Trophoblast cell (in vitro differentiated cells and primary cell): Measurements from ENCODE around the gene CCNF.

Experiments
- DNase-seq, 2 donors: peaks; one replicate each; pipeline ENCODE4 v3.0.0-alpha.2; 2016
- H2AFZ ChIP-seq: 2 replicates; pipeline ENCODE4 v1.6.1; 2013; ENCODE audit warnings: low read length, moderate library complexity, mild to moderate bottlenecking; ENCODE audit not compliant: insufficient read depth, poor library complexity
- H2AK5ac ChIP-seq: 2 replicates; pipeline ENCODE4 v1.6.1; 2013; ENCODE audit warnings: mild to moderate bottlenecking, low read length
- H2BK120ac ChIP-seq: 2 replicates; pipeline ENCODE4 v1.6.1; 2013; ENCODE audit warnings: low read length, mild to moderate bottlenecking, moderate library complexity; ENCODE audit not compliant: insufficient read depth, poor library complexity
- H2BK12ac ChIP-seq: 2 replicates; pipeline ENCODE4 v1.6.1; 2013; ENCODE audit warnings: mild to moderate bottlenecking, low read length, moderate library complexity
- H2BK5ac ChIP-seq: 2 replicates; pipeline ENCODE4 v1.6.1; 2013; ENCODE audit warnings: low read length, low read depth, moderate library complexity, mild to moderate bottlenecking; ENCODE audit not compliant: poor library complexity
- H3K14ac ChIP-seq: 2 replicates; pipeline ENCODE4 v1.6.1; 2013; ENCODE audit warnings: mild to moderate bottlenecking, low read length
- H3K18ac ChIP-seq: 2 replicates; pipeline ENCODE4 v1.6.1; 2013; ENCODE audit warnings: mild to moderate bottlenecking, low read length
- H3K23ac ChIP-seq: 2 replicates; pipeline ENCODE4 v1.6.1; 2013; ENCODE audit warnings: low read length
- H3K27ac ChIP-seq: 2 replicates; pipeline ENCODE4 v1.5.1; 2013; ENCODE audit warnings: low read depth, mild to moderate bottlenecking, inconsistent platforms, low read length, moderate library complexity
- H3K27me3 ChIP-seq: 2 replicates; pipeline ENCODE4 v1.6.1; 2013; ENCODE audit warnings: inconsistent platforms, mild to moderate bottlenecking, low read length, moderate library complexity; ENCODE audit not compliant: insufficient read depth
- H3K36me3 ChIP-seq, 2 experiments: 1 replicate in 1 of 2; 2 replicates in 1 of 2; pipeline ENCODE4 v1.6.1; 2013; ENCODE audit warnings: low read length in 2 of 2, mild to moderate bottlenecking in 2 of 2, moderate library complexity in 1 of 2; ENCODE audit not compliant: insufficient read depth in 2 of 2, control insufficient read depth in 1 of 2
- H3K4ac ChIP-seq: 2 replicates; pipeline ENCODE4 v1.6.1; 2013; ENCODE audit warnings: low read depth, mild to moderate bottlenecking, low read length, moderate library complexity
- H3K4me1 ChIP-seq, 2 experiments: 1 replicate in 1 of 2; 2 replicates in 1 of 2; pipeline ENCODE4 v1.6.1; 2013; ENCODE audit warnings: low read length in 2 of 2, mild to moderate bottlenecking in 2 of 2, moderate library complexity in 1 of 2; ENCODE audit not compliant: insufficient read depth in 2 of 2, control insufficient read depth in 1 of 2
- H3K4me2 ChIP-seq: 2 replicates; pipeline ENCODE4 v1.6.1; 2013; ENCODE audit warnings: inconsistent platforms, mild to moderate bottlenecking, low read length, moderate library complexity
- H3K4me3 ChIP-seq: 2 replicates; pipeline ENCODE4 v1.5.1; 2013; ENCODE audit warnings: mild to moderate bottlenecking, low read depth, low read length, inconsistent platforms
- H3K79me1 ChIP-seq: one replicate; pipeline ENCODE4 v1.6.1; 2013; ENCODE audit warnings: low read length
- H3K79me2 ChIP-seq: 2 replicates; pipeline ENCODE4 v1.6.1; 2013; ENCODE audit warnings: low read length, mild to moderate bottlenecking; ENCODE audit not compliant: control insufficient read depth, insufficient read depth, poor library complexity
- H3K9ac ChIP-seq: 2 replicates; pipeline ENCODE4 v1.6.1; 2013; ENCODE audit warnings: mild to moderate bottlenecking, low read length
- H3K9me3 ChIP-seq: 2 replicates; pipeline ENCODE4 v1.6.1; 2013; ENCODE audit warnings: low read depth, mild to moderate bottlenecking, control low read depth, inconsistent platforms, low read length; ENCODE audit not compliant: insufficient read depth
- H4K12ac ChIP-seq: 2 replicates; pipeline ENCODE4 v1.6.1; 2013; ENCODE audit warnings: low read depth, mild to moderate bottlenecking, low read length, moderate library complexity
- H4K8ac ChIP-seq: 2 replicates; pipeline ENCODE4 v1.6.1; 2013; ENCODE audit warnings: low read depth, mild to moderate bottlenecking, low read length, moderate library complexity
- H4K91ac ChIP-seq: one replicate; pipeline ENCODE4 v1.6.1; 2013; ENCODE audit warnings: low read depth, mild to moderate bottlenecking, low read length, moderate library complexity
- WGBS: extraction: QIAGEN DNeasy Blood & Tissue Kit; methylation state at CpG from one replicate; pipeline ENCODE4 v1.1.7; 2013; ENCODE audit warnings: missing lambda C conversion rate; ENCODE audit not compliant: insufficient read length, insufficient coverage; ENCODE audit errors: extremely low coverage; 5-methylcytosine and 5-hydroxymethylcytosine counted together

CCNF gene

DNA sequence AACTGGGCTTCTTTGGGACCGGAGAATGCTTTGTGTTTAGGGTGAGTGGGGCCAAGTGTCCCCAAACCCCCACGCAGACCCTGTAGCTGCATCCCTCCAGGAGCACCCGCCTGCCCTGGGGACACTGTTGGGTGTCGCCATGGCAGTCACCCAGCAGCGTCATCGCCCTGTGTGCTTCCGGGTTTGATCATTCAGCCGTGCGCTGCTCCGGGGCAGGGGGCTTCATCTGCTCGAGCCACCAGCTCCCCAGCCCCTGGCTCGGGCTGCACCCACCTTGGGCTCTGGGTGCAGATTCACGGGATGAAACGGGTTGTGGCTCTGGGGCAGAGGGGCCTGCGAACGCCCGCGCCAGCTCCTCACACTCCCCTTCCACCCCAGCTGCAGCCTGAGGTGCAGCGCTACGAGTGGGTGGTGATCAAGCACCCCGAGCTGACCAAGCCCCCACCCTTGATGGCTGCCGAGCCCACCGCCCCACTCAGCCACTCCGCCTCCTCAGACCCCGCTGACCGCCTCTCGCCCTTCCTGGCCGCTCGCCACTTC, 70.7 kb downstream of the CCNF start:
- Histone ChIP-seq H4K8ac (no peak overlapping the region), H3K4me2 (no peak overlapping the region), H3K23ac (no peak overlapping the region), H3K18ac (no peak overlapping the region), H2BK5ac (no peak overlapping the region), H2BK120ac (no peak overlapping the region), H3K27ac (no peak overlapping the region), H3K79me2 (no peaks in the 10 kb centered on the region), H3K79me1 (no peaks in the 10 kb centered on the region), H4K91ac (no peak overlapping the region), H2BK12ac (no peak overlapping the region), H3K4ac (no peak overlapping the region), H3K14ac (no peak overlapping the region), H3K9ac (no peak overlapping the region), H3K36me3 (peaks cover 17 to 20% of the 10 kb centered on the region in 2 experiments), H3K4me1 (peaks cover 2 to 3% of the 10 kb centered on the region in 2 experiments), H3K4me3 (no peak overlapping the region), H2AK5ac (no peak overlapping the region), H3K27me3 (no peaks in the 10 kb centered on the region), H4K12ac (no peak overlapping the region), H2AFZ (no peak overlapping the region), H3K9me3 (no peaks in the 10 kb centered on the region)
- WGBS: no CpG with 5 or more reads among the region's 29 CpGs
- DNase-seq: no peak

DNA sequence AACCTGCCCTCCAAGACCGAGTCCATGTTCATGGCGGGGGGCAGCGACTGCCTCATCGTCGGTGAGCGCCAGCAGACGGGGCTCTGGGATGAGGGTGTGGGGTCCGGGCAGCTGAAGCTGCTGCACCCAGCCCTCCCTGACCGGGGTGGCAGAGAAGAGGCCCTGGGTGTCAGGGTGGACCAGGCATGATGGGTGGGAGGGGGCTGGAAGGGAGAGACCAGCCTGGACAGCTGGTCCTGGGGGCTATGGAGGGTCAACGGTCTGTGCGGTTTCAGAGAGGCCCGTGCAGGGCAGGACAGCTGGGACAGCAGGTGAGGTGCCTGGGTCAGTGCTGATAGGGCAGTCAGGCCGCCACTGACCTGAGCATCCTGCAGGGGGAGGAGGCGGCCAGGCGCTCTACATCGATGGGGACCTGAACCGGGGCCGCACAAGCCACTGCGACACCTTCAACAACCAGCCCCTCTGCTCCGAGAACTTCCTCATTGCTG, 71.2 kb downstream of the CCNF start:
- H2AK5ac ChIP-seq: no peak overlapping the region
- DNase-seq: no peak
- H3K27me3 ChIP-seq: no peaks in the 10 kb centered on the region
- H2BK5ac ChIP-seq: no peak overlapping the region
- no peak overlapping the region for H3K14ac ChIP-seq
- H4K91ac ChIP-seq: no peak overlapping the region
- H3K79me1 ChIP-seq: no peaks in the 10 kb centered on the region
- no peak overlapping the region for H3K4me2 ChIP-seq
- H3K79me2 ChIP-seq: no peaks in the 10 kb centered on the region
- H3K23ac ChIP-seq: no peak overlapping the region
- no peak overlapping the region for H3K4ac ChIP-seq
- H3K36me3 ChIP-seq: peaks cover 17 to 20% of the 10 kb centered on the region in 2 experiments
- no CpG with 5 or more reads among the region's 20 CpGs for WGBS
- no peak overlapping the region for H3K18ac ChIP-seq
- no peak overlapping the region for H2BK120ac ChIP-seq
- H3K9me3 ChIP-seq: no peaks in the 10 kb centered on the region
- H3K27ac ChIP-seq: no peak overlapping the region
- H3K9ac ChIP-seq: no peak overlapping the region
- H2AFZ ChIP-seq: no peak overlapping the region
- H4K8ac ChIP-seq: no peak overlapping the region
- H4K12ac ChIP-seq: no peak overlapping the region
- H3K4me1 ChIP-seq: peaks cover 2 to 3% of the 10 kb centered on the region in 2 experiments
- H3K4me3 ChIP-seq: no peak overlapping the region
- no peak overlapping the region for H2BK12ac ChIP-seq

DNA sequence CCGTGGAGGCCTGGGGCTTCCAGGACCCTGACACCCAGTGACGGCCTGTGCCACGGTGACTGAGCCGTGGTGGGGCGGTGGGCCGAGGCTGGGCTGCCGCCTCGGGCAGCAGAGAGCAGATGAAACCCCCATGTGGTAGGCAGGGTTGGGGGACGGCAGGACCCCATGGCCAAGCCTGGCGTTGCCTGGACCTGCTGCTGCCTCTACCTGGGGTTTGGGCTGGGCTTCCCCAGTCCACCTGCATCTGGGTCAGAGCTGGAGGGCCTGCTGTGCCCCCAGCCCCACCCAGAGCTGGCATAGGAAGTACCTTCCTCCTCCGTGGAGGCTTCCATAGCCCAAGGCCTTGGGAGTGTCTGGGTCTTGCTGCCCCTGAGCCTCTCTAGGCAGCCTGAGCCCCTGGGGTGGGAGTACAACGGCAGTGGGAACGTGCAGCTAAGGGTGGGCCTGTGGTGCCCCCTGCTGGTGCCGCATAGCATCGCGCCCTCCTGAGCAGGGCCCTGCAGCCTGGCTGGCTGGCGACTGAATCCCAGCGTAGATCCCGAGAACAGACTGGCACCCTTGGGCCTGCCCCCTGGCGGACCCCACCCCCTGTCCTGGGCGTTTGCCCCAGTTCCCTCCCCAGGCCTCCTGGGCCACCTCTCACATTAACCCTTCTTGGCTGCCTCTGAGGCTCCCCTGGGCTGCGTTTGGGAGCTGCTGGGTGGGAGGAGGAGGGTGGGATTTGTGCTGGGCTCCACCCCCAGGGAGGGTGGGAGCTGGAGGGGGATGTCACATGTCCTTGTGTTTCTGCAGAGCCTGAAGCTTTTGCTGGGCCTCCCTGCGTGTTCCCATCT, 71.9 kb downstream of the CCNF start:
- H3K4me2 ChIP-seq: peak overlapping the region; percentile 82

DNA sequence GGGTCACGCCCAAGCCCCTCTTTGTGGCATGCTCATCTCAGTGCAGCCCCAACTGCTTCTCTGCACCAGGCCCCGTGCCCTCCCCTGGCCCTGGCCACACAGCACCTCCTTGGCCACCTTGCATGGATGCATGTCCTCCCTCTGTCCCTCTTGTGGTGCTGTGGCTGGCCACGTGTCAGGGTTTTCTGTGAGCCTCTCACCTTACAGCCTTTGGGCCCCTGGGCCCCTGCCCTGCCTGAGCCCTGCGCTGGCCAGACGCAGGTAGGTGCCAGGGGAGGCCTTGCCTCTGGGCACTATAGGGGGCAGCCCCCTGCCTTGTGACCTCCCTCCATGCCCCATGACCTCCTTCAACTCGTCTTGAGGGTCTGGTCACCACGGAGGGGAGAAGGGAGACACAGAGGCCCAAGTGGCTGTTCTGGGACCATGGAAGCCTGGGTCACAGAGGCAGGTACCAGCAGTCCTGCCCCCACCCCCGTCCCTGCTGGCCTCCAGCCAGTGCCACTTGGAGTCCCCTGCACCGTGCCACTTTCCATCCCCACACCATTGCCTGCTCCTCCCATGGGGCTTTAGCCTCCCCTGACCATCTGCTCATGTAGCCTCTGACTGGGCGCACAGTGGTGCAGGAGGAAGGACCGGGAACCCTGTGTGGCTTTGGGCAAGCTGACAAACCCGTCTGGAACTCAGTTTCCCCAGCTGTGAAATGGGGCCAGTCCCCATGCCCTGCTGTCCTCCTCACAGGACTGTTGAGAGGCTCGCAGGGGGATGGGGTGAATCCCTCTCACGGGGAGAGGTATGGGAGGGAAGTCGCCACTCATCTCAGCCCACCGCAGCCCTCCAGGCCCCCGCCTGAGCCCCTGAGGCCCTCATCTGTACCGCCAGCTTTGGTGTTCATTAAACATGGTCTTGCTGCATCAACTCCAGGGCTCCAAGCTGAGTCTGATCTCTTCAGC, 73.0 kb downstream of the CCNF start:
- no peak overlapping the region for H2BK120ac ChIP-seq
- no peak overlapping the region for H3K4ac ChIP-seq
- H4K91ac ChIP-seq: no peak overlapping the region
- H3K18ac ChIP-seq: no peak overlapping the region
- H2BK12ac ChIP-seq: no peak overlapping the region
- H3K79me2 ChIP-seq: no peaks in the 10 kb centered on the region
- H3K4me1 ChIP-seq: peaks cover under 1 to 3% of the 10 kb centered on the region in 2 experiments
- H4K8ac ChIP-seq: no peak overlapping the region
- no peak overlapping the region for H3K4me2 ChIP-seq
- H3K4me3 ChIP-seq: peak overlapping the region; percentile 3
- no peak overlapping the region for H3K23ac ChIP-seq
- peaks cover 7% of the 10 kb centered on the region in 2 experiments for H3K36me3 ChIP-seq
- H4K12ac ChIP-seq: no peak overlapping the region
- no peak overlapping the region for H2BK5ac ChIP-seq
- DNase-seq: no peak
- H3K9me3 ChIP-seq: no peaks in the 10 kb centered on the region
- no peak overlapping the region for H3K14ac ChIP-seq
- no peak overlapping the region for H2AFZ ChIP-seq
- WGBS: no CpG with 5 or more reads among the region's 18 CpGs
- peak overlapping the region; percentile 42 for H2AK5ac ChIP-seq
- no peak overlapping the region for H3K9ac ChIP-seq
- H3K27me3 ChIP-seq: no peaks in the 10 kb centered on the region
- no peak overlapping the region for H3K27ac ChIP-seq
- H3K79me1 ChIP-seq: no peaks in the 10 kb centered on the region

More for the DNA sequence above, 71.9 kb downstream of the CCNF start:
- Histone ChIP-seq H3K4ac (no peak overlapping the region), H3K14ac (no peak overlapping the region), H3K4me3 (peak overlapping the region; percentile 64), H2AFZ (peak overlapping the region; percentile 24), H2BK5ac (no peak overlapping the region), H4K91ac (no peak overlapping the region), H3K9ac (no peak overlapping the region), H4K12ac (no peak overlapping the region), H4K8ac (no peak overlapping the region), H3K18ac (no peak overlapping the region), H3K79me2 (no peaks in the 10 kb centered on the region), H3K23ac (no peak overlapping the region), H3K79me1 (no peaks in the 10 kb centered on the region), H3K4me1 (peaks cover 2 to 3% of the 10 kb centered on the region in 2 experiments), H3K27me3 (no peaks in the 10 kb centered on the region), H3K27ac (no peak overlapping the region), H3K36me3 (peaks cover 16 to 17% of the 10 kb centered on the region in 2 experiments), H2AK5ac (no peak overlapping the region), H3K9me3 (no peaks in the 10 kb centered on the region), H2BK12ac (no peak overlapping the region), H2BK120ac (no peak overlapping the region)
- peak; percentile 83 to 88 for DNase-seq
- no CpG with 5 or more reads among the region's 23 CpGs for WGBS
